ENCODE data around the gene PANX2.
A peak's percentile ranks its signal among the peaks of the same experiment; 100 is the strongest.
"Not testable (repeated sequence)": the region's sequence is repeated elsewhere in the genome, so short reads cannot be mapped to it uniquely, and the experiment has no call there.

DNA sequence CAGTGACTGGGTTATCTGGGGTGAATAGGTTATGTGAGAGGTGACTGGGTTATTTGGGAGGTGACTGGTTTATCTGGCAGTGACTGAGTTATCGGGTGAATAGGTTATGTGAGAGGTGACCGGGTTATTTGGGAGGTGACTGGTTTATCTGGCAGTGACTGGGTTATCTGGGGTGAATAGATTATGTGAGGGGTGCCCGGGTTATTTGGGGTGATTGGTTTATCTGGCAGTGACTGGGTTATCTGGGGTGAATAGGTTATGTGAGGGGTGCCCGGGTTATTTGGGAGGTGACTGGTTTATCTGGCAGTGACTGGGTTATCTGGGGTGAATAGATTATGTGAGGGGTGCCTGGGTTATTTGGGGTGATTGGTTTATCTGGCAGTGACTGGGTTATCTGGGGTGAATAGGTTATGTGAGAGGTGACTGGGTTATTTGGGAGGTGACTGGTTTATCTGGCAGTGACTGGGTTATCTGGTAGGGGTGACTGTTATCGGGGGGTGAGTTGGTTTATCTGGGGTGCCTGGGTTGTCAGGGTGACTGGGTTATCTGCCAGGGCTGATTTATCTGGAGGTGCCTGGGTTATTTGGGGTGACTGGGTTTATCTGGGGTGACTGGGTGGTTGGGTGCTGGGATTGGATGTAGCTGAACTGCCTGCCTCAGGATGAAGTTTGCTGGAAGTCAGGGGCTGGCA, 1.9 kb upstream of the PANX2 start:
- TF ChIP-seq, protein P1, sequence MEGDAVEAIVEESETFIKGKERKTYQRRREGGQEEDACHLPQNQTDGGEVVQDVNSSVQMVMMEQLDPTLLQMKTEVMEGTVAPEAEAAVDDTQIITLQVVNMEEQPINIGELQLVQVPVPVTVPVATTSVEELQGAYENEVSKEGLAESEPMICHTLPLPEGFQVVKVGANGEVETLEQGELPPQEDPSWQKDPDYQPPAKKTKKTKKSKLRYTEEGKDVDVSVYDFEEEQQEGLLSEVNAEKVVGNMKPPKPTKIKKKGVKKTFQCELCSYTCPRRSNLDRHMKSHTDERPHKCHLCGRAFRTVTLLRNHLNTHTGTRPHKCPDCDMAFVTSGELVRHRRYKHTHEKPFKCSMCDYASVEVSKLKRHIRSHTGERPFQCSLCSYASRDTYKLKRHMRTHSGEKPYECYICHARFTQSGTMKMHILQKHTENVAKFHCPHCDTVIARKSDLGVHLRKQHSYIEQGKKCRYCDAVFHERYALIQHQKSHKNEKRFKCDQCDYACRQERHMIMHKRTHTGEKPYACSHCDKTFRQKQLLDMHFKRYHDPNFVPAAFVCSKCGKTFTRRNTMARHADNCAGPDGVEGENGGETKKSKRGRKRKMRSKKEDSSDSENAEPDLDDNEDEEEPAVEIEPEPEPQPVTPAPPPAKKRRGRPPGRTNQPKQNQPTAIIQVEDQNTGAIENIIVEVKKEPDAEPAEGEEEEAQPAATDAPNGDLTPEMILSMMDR (IDR thresholded peaks at IDR 0.05 in 2 of 3, conservative IDR thresholded peaks at IDR 0.05 in 1 of 3; ENCODE audit: insufficient read depth in 2 of 3, low read depth in 1 of 3, low read length in 3 of 3): not testable (repeated sequence)
- TF ChIP-seq, protein P2, sequence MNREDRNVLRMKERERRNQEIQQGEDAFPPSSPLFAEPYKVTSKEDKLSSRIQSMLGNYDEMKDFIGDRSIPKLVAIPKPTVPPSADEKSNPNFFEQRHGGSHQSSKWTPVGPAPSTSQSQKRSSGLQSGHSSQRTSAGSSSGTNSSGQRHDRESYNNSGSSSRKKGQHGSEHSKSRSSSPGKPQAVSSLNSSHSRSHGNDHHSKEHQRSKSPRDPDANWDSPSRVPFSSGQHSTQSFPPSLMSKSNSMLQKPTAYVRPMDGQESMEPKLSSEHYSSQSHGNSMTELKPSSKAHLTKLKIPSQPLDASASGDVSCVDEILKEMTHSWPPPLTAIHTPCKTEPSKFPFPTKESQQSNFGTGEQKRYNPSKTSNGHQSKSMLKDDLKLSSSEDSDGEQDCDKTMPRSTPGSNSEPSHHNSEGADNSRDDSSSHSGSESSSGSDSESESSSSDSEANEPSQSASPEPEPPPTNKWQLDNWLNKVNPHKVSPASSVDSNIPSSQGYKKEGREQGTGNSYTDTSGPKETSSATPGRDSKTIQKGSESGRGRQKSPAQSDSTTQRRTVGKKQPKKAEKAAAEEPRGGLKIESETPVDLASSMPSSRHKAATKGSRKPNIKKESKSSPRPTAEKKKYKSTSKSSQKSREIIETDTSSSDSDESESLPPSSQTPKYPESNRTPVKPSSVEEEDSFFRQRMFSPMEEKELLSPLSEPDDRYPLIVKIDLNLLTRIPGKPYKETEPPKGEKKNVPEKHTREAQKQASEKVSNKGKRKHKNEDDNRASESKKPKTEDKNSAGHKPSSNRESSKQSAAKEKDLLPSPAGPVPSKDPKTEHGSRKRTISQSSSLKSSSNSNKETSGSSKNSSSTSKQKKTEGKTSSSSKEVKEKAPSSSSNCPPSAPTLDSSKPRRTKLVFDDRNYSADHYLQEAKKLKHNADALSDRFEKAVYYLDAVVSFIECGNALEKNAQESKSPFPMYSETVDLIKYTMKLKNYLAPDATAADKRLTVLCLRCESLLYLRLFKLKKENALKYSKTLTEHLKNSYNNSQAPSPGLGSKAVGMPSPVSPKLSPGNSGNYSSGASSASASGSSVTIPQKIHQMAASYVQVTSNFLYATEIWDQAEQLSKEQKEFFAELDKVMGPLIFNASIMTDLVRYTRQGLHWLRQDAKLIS (CRISPR knock-in tag; IDR thresholded peaks at IDR 0.05): not testable (repeated sequence)
- not testable (repeated sequence) for TF ChIP-seq ZNF274 (IDR thresholded peaks at IDR 0.05; ENCODE audit: borderline replicate concordance, low read depth, low read length); DNMT1 (IDR thresholded peaks at IDR 0.05); STAT5B (CRISPR knock-in tag; IDR thresholded peaks at IDR 0.05)
- TF ChIP-seq NRF1 (conservative IDR thresholded peaks at IDR 0.05 in 1 of 2, IDR thresholded peaks at IDR 0.05 in 1 of 2): 0 out of 4 replicates have a peak, but pooled peaks of 1 of the 2 experiments have one; percentile 12
